ENCODE measurements around the gene SIGLEC11.
"Not testable (repeated sequence)": the region's sequence is repeated elsewhere in the genome, so short reads cannot be mapped to it uniquely, and the experiment has no call there.

The SIGLEC11 gene

GRCh38 chr19:49954092-49954829, 6.7 kb downstream of the SIGLEC11 start:
- Mint-ChIP-seq H3K27me3 (peaks cover 39 to 65% of the 10 kb centered on the region in 2 donors), H3K4me3 (no peak overlapping the region), H3K4me1 (ENCODE audit: low read depth in 2 of 2) (peaks cover 0 to 5% of the 10 kb centered on the region in 2 donors), H3K36me3 (ENCODE audit: insufficient read depth) (no peaks in the 10 kb centered on the region), H3K27ac (no peak overlapping the region), H3K9me3 (no peaks in the 10 kb centered on the region)
- ATAC-seq (replicated peaks) (no peak), DNase-seq (no peak)

GRCh38 chr19:49953416-49953815, 7.6 kb downstream of the SIGLEC11 start:
- ATAC-seq (replicated peaks) (no peak), DNase-seq (no peak)
- H3K27ac Mint-ChIP-seq: peak overlapping the region in 1 of 2 donors; percentile 86
- peaks cover 0 to 5% of the 10 kb centered on the region in 2 donors for H3K4me1 Mint-ChIP-seq (ENCODE audit: low read depth in 2 of 2)
- no peaks in the 10 kb centered on the region for H3K9me3 Mint-ChIP-seq
- H3K27me3 Mint-ChIP-seq: peaks cover 39 to 67% of the 10 kb centered on the region in 2 donors
- no peak overlapping the region for H3K4me3 Mint-ChIP-seq
- H3K36me3 Mint-ChIP-seq (ENCODE audit: insufficient read depth): no peaks in the 10 kb centered on the region

- H3K27me3 Mint-ChIP-seq: peaks cover 41 to 62% of the 10 kb centered on the region in 2 donors
- no peak for DNase-seq
- no peak for ATAC-seq (replicated peaks)
- H3K9me3 Mint-ChIP-seq: no peaks in the 10 kb centered on the region
- no peaks in the 10 kb centered on the region for H3K36me3 Mint-ChIP-seq (ENCODE audit: insufficient read depth)
- H3K4me1 Mint-ChIP-seq (ENCODE audit: low read depth in 2 of 2): peaks cover 0 to 5% of the 10 kb centered on the region in 2 donors
- no peak overlapping the region for H3K4me3 Mint-ChIP-seq
- H3K27ac Mint-ChIP-seq: peak overlapping the region in 1 of 2 donors; percentile 86
These were observed 8.1 kb downstream of the SIGLEC11 start for GRCh38 chr19:49952906-49953305.

GRCh38 chr19:49952479-49952836, 8.5 kb downstream of the SIGLEC11 start:
- Mint-ChIP-seq H3K4me3 (no peak overlapping the region), H3K4me1 (ENCODE audit: low read depth in 2 of 2) (peaks cover 0 to 5% of the 10 kb centered on the region in 2 donors), H3K9me3 (no peaks in the 10 kb centered on the region), H3K36me3 (ENCODE audit: insufficient read depth) (no peaks in the 10 kb centered on the region), H3K27ac (no peak overlapping the region), H3K27me3 (peaks cover 45 to 60% of the 10 kb centered on the region in 2 donors)
- DNase-seq (no peak), ATAC-seq (replicated peaks) (no peak)

GRCh38 chr19:49951806-49952478, 9.0 kb downstream of the SIGLEC11 start:
- H3K9me3 Mint-ChIP-seq: no peaks in the 10 kb centered on the region
- no peaks in the 10 kb centered on the region for H3K36me3 Mint-ChIP-seq (ENCODE audit: insufficient read depth)
- peaks cover 0 to 5% of the 10 kb centered on the region in 2 donors for H3K4me1 Mint-ChIP-seq (ENCODE audit: low read depth in 2 of 2)
- no peak for DNase-seq
- no peak for ATAC-seq (replicated peaks)
- no peak overlapping the region for H3K4me3 Mint-ChIP-seq
- no peak overlapping the region for H3K27ac Mint-ChIP-seq
- H3K27me3 Mint-ChIP-seq: peaks cover 45 to 61% of the 10 kb centered on the region in 2 donors

- ATAC-seq (replicated peaks): no peak
- H3K27me3 Mint-ChIP-seq: peaks cover 45 to 70% of the 10 kb centered on the region in 2 donors
- H3K4me3 Mint-ChIP-seq: no peak overlapping the region
- peaks cover 0 to 5% of the 10 kb centered on the region in 2 donors for H3K4me1 Mint-ChIP-seq (ENCODE audit: low read depth in 2 of 2)
- H3K27ac Mint-ChIP-seq: no peak overlapping the region
- no peak for DNase-seq
- no peaks in the 10 kb centered on the region for H3K36me3 Mint-ChIP-seq (ENCODE audit: insufficient read depth)
- H3K9me3 Mint-ChIP-seq: no peaks in the 10 kb centered on the region
These were observed 9.9 kb downstream of the SIGLEC11 start for GRCh38 chr19:49950956-49951526.

- ATAC-seq (replicated peaks) (no peak), DNase-seq (no peak)
- no peaks in the 10 kb centered on the region for H3K36me3 Mint-ChIP-seq (ENCODE audit: insufficient read depth)
- peaks cover 0 to 5% of the 10 kb centered on the region in 2 donors for H3K4me1 Mint-ChIP-seq (ENCODE audit: low read depth in 2 of 2)
- no peak overlapping the region for H3K27ac Mint-ChIP-seq
- H3K4me3 Mint-ChIP-seq: no peak overlapping the region
- peaks cover 45 to 73% of the 10 kb centered on the region in 2 donors for H3K27me3 Mint-ChIP-seq
- no peaks in the 10 kb centered on the region for H3K9me3 Mint-ChIP-seq
These were observed 10.4 kb downstream of the SIGLEC11 start for GRCh38 chr19:49950590-49950948.

GRCh38 chr19:49949742-49950589, 11.0 kb downstream of the SIGLEC11 start:
- no peak overlapping the region for H3K27ac Mint-ChIP-seq
- ATAC-seq (replicated peaks): no peak
- H3K36me3 Mint-ChIP-seq (ENCODE audit: insufficient read depth): no peaks in the 10 kb centered on the region
- no peak for DNase-seq
- peaks cover 45 to 78% of the 10 kb centered on the region in 2 donors for H3K27me3 Mint-ChIP-seq
- peaks cover 0 to 5% of the 10 kb centered on the region in 2 donors for H3K4me1 Mint-ChIP-seq (ENCODE audit: low read depth in 2 of 2)
- no peaks in the 10 kb centered on the region for H3K9me3 Mint-ChIP-seq
- no peak overlapping the region for H3K4me3 Mint-ChIP-seq

GRCh38 chr19:49946415-49946814, 14.6 kb downstream of the SIGLEC11 start:
- no peak for ATAC-seq (replicated peaks)
- no peak overlapping the region for H3K27ac Mint-ChIP-seq

GRCh38 chr19:49944567-49944966, 16.4 kb downstream of the SIGLEC11 start:
- not testable (repeated sequence) for H3K9me3 Mint-ChIP-seq; ATAC-seq (replicated peaks); H3K4me3 Mint-ChIP-seq; DNase-seq; H3K27ac Mint-ChIP-seq; H3K4me1 Mint-ChIP-seq (ENCODE audit: low read depth in 2 of 2); H3K36me3 Mint-ChIP-seq (ENCODE audit: insufficient read depth)
- H3K27me3 Mint-ChIP-seq: peaks cover 30 to 65% of the 10 kb centered on the region in 2 donors

More at GRCh38 chr19:49946415-49946814, 14.6 kb downstream of the SIGLEC11 start:
- DNase-seq: no peak
- Mint-ChIP-seq H3K4me1 (ENCODE audit: low read depth in 2 of 2) (peaks cover 0 to 2% of the 10 kb centered on the region in 2 donors), H3K36me3 (ENCODE audit: insufficient read depth) (no peaks in the 10 kb centered on the region), H3K4me3 (no peak overlapping the region), H3K9me3 (no peaks in the 10 kb centered on the region), H3K27me3 (peaks cover 47 to 68% of the 10 kb centered on the region in 2 donors)

GRCh38 chr19:49940482-49940791, 20.5 kb downstream of the SIGLEC11 start:
- Mint-ChIP-seq H3K9me3 (no peaks in the 10 kb centered on the region), H3K36me3 (ENCODE audit: insufficient read depth) (peaks cover 7% of the 10 kb centered on the region)

GRCh38 chr19:49939721-49940481, 21.1 kb downstream of the SIGLEC11 start:
- peaks cover 0 to 12% of the 10 kb centered on the region in 2 donors for H3K4me1 Mint-ChIP-seq (ENCODE audit: low read depth in 2 of 2)
- peak overlapping the region in 1 of 2 donors; percentile 17 for H3K4me3 Mint-ChIP-seq
- DNase-seq (no peak), ATAC-seq (replicated peaks) (no peak)
- peaks cover 7% of the 10 kb centered on the region for H3K36me3 Mint-ChIP-seq (ENCODE audit: insufficient read depth)
- H3K27me3 Mint-ChIP-seq: peaks cover 24 to 41% of the 10 kb centered on the region in 2 donors
- H3K27ac Mint-ChIP-seq: no peak overlapping the region
- H3K9me3 Mint-ChIP-seq: no peaks in the 10 kb centered on the region

More at GRCh38 chr19:49940482-49940791, 20.5 kb downstream of the SIGLEC11 start:
- DNase-seq: no peak
- Mint-ChIP-seq H3K4me3 (no peak overlapping the region), H3K4me1 (ENCODE audit: low read depth in 2 of 2) (peaks cover 0 to 12% of the 10 kb centered on the region in 2 donors), H3K27ac (no peak overlapping the region), H3K27me3 (peaks cover 24 to 46% of the 10 kb centered on the region in 2 donors)
- no peak for ATAC-seq (replicated peaks)

All from effector memory CD8-positive, alpha-beta T cell (primary cell).